Mucosa of descending colon (tissue), 3 donors: ENCODE results near the gene TMEM200C. TPM values are rescaled to one million over a fixed set of nuclear protein-coding genes. Genes with fewer than 3 reads are reported as not detected.
"Not testable (repeated sequence)": the region's sequence is repeated elsewhere in the genome, so short reads cannot be mapped to it uniquely, and the experiment has no call there.

ENCODE experiments used
- ATAC-seq: fragments of 200-7000 bp; cut with Tn5 transposase; one replicate; pipeline ENCODE4 v1.9.1; 2020; ENCODE audit warnings: mild to moderate bottlenecking, moderate library complexity
- DNase-seq, 3 donors: peaks; one replicate each; pipeline ENCODE4 v3.0.0-alpha.2; 2020
- H3K36me3 ChIP-seq: fragments of 200-600 bp; one replicate; pipeline ENCODE4 v1.8.0; 2021; ENCODE audit warnings: low read depth, mild to moderate bottlenecking
- H3K4me1 ChIP-seq: fragments of 200-600 bp; one replicate; pipeline ENCODE4 v1.8.0; 2021; ENCODE audit warnings: low read depth, mild to moderate bottlenecking
- H3K4me3 ChIP-seq: fragments of 200-600 bp; one replicate; pipeline ENCODE4 v1.8.0; 2021; ENCODE audit warnings: mild to moderate bottlenecking
- H3K9me3 ChIP-seq: fragments of 200-600 bp; one replicate; pipeline ENCODE4 v1.8.0; 2021; ENCODE audit warnings: mild to moderate bottlenecking
- intact Hi-C, 2 donors: fragments of 100-400 bp; cut with DNase I in 1 of 2; cut with micrococcal nuclease in 1 of 2; formaldehyde crosslinking; loops; one replicate each; pipeline versions ENCODE4 v1.11.0 to v1.11.1; 2022; cut with DNase I, micrococcal nuclease
- total RNA-seq, 3 donors: library from RNA; stranded (reverse); fragmentation: NEBNext Ultra II Directional in 2 of 3; extraction: Animal tissue kit (Norgen Biotek cat#: 25700) in 2 of 3; gene quantifications; one replicate each; pipeline versions ENCODE4 v1.2.1 to v1.2.4, GENCODE V29; 2021 to 2023
- TF ChIP-seq, protein P1 (sequence below): fragments of 200-600 bp; IDR thresholded peaks from one replicate; pipeline ENCODE4 v1.8.0; 2022; ENCODE audit warnings: antibody characterized with exemption, mild to moderate bottlenecking
- donor health status: DM: no; HTN: no; CAD: no; lungs with moderate emphysema.
- donor health status: DM: no; HTN: no; CAD: no.
- donor health status: DM: no; HTN: yes; CAD: no.

The TMEM200C gene
- total RNA-seq, 3 donors from 2014 or later: 0.06 to 2.1 (median 0.14) TPM

DNA sequence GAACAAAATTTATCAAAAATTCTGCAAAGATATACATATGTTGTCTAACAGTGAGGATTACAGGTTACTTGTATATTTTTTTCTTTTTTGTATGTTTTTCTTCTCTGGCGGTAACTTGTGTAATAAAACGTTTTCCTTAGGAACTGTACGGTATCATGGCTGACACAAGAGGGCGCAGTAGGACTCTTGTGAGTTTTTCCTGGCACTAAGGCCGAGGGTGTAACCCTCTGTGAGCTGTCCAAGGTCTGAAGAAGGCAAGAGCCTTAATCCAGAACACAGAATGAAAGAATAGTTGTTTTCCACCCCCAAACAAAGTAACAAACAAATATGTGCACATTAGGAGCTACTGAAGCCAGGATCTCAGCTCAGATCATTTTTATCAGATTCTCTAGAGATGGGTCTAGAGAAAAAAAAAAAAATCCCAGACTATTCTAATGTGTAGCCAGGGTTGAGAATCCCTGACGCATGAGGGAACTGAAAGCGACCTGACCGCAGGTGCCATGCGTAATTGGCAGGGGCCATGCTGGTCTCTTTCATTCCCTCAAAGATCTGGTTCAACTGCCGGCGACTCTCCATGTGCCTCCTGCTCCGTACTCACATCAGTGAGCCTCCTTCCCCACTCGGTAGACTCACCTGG lies 27.0 kb downstream of the TMEM200C start:
- DNase-seq: peak in 2 of 3 donors; percentile 44 to 83
- Histone ChIP-seq H3K4me1 (no peaks in the 10 kb centered on the region), H3K9me3 (no peaks in the 10 kb centered on the region), H3K36me3 (no peaks in the 10 kb centered on the region), H3K4me3 (no peak overlapping the region)
- intact Hi-C loops: no loop called here
- peak; percentile 90 for ATAC-seq
- TF ChIP-seq, protein P1, sequence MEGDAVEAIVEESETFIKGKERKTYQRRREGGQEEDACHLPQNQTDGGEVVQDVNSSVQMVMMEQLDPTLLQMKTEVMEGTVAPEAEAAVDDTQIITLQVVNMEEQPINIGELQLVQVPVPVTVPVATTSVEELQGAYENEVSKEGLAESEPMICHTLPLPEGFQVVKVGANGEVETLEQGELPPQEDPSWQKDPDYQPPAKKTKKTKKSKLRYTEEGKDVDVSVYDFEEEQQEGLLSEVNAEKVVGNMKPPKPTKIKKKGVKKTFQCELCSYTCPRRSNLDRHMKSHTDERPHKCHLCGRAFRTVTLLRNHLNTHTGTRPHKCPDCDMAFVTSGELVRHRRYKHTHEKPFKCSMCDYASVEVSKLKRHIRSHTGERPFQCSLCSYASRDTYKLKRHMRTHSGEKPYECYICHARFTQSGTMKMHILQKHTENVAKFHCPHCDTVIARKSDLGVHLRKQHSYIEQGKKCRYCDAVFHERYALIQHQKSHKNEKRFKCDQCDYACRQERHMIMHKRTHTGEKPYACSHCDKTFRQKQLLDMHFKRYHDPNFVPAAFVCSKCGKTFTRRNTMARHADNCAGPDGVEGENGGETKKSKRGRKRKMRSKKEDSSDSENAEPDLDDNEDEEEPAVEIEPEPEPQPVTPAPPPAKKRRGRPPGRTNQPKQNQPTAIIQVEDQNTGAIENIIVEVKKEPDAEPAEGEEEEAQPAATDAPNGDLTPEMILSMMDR: peak; percentile 60

DNA sequence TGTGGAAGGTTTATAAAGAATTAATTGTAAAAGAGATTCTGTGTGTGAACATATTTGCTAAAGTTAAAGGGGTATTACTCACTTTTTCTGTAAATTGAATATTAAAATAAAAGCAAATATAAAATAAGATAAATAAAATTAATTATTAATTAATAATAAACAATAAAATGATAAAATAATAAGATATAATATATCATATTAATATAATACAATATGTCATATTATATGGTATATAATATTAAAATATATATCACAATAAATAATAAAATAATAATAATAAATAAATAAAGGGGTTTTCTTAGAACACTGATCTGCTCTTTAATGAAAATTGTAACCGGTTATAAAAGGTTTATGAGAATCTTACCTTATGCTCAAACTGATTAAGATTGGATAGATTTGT lies 29.8 kb downstream of the TMEM200C start:
- TF ChIP-seq, protein P1: no peak
- intact Hi-C loops: no loop called here
- no peaks in the 10 kb centered on the region for H3K4me1 ChIP-seq
- peaks cover 8% of the 10 kb centered on the region for H3K9me3 ChIP-seq
- H3K4me3 ChIP-seq: no peak overlapping the region
- DNase-seq: no peak
- no peaks in the 10 kb centered on the region for H3K36me3 ChIP-seq
- no peak for ATAC-seq

DNA sequence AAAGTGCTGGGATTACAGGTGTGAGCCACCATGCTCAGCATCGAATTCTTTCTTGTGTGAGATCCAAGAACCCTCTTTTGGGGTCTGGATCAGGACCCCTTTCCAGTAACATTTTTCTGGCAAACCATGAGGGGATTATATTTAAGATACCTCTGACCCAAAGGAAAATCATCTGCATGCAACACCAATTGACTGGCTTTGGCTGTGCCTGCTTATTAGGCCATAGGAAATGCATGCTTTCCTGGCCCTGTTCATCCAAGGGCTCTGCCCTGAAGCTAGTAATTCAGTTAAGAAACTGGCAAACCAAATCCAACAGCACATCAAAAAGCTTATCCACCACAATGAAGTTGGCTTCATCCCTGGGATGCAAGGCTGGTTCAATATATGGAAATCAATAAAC lies 33.2 kb downstream of the TMEM200C start:
- DNase-seq, H3K4me3 ChIP-seq, H3K4me1 ChIP-seq, intact Hi-C loops, ATAC-seq, H3K36me3 ChIP-seq, H3K9me3 ChIP-seq: not testable (repeated sequence)

DNA sequence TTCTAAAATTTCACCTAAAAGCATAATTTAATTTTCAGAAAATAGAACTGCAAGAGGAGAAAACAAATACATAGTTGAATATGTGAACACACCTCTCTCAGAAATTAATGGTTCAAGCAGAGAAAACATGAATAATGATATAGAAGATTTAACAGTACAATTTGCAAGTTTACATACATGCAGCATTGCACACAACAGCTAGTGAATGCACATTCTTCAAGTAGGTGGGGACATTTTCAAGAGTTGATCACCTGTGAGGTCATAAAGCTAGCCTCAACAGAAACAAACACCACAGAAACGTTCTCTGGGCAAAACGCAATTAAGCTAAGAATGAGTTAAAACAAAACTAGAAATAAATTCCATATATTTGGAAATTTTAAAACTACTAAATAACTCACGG lies 38.1 kb downstream of the TMEM200C start:
- Histone ChIP-seq H3K9me3 (peaks cover 6% of the 10 kb centered on the region), H3K36me3 (no peaks in the 10 kb centered on the region), H3K4me3 (no peak overlapping the region), H3K4me1 (no peaks in the 10 kb centered on the region)
- TF ChIP-seq, protein P1: no peak
- intact Hi-C loops: loop anchor here in 1 of 2 donors (10.0 kb wide), 1 partner anchor 242 kb away; no protein-coding TSS in a partner anchor
- no peak for ATAC-seq
- DNase-seq: no peak

DNA sequence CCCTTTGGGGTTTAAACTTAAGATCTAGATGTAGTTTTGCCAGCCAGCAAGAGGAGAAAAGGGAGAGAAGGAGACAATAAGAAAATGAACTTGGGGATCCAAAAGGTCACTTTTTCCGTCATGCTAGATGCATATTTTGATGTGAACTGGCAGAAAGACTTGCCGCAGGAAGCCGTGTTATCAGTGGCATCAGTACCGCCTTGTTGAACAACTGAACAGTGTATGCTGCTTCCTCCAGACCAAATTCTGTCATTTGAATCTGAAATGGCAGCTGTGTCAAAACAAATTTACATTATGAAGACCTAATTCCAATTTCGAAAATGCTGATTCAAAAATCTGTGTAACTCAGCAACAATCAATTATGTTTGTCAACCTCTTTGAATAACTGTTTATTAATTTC lies 42.1 kb downstream of the TMEM200C start:
- Histone ChIP-seq H3K9me3 (no peaks in the 10 kb centered on the region), H3K36me3 (no peaks in the 10 kb centered on the region), H3K4me3 (no peak overlapping the region), H3K4me1 (no peaks in the 10 kb centered on the region)
- intact Hi-C loops: loop anchor here in 1 of 2 donors (10.0 kb wide), 1 partner anchor 238 kb away; no protein-coding TSS in a partner anchor
- no peak for DNase-seq
- no peak for ATAC-seq
- TF ChIP-seq, protein P1: no peak

DNA sequence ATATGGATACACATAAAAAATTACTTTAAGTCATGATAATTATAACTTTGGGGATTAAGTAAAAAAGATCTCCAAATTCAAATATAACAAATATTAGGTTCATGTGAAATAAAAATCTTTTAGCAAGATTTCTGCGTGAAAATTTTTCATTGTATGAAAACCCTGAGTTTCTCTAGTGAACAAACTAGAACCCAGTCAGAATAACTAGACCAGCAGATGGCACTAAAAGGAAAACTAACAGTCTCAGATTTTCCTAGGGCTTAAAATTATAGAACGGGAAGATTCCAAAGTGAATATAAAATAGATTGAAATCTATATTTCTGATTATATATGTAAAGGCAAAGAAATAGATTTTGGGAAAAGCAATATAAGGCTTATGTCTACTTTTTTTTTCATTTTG lies 43.3 kb downstream of the TMEM200C start:
- ATAC-seq: no peak
- no peak for DNase-seq
- TF ChIP-seq, protein P1: no peak
- Histone ChIP-seq H3K4me3 (no peak overlapping the region), H3K36me3 (no peaks in the 10 kb centered on the region), H3K4me1 (no peaks in the 10 kb centered on the region), H3K9me3 (no peaks in the 10 kb centered on the region)
- intact Hi-C loops: loop anchor here in 1 of 2 donors (10.0 kb wide), 1 partner anchor 237 kb away; no protein-coding TSS in a partner anchor
